Gastroesophageal sphincter (tissue), 4 donors: Measurements from ENCODE around the gene ASGR2. TPM values are rescaled to one million over a fixed set of nuclear protein-coding genes. Genes with fewer than 3 reads are reported as not detected.
A peak's percentile ranks its signal among the peaks of the same experiment; 100 is the strongest.
"Not testable (repeated sequence)": the region's sequence is repeated elsewhere in the genome, so short reads cannot be mapped to it uniquely, and the experiment has no call there.

ENCODE experiments used
- ATAC-seq: fragments of 150-250 bp; one replicate; pipeline ENCODE4 v1.9.1; 2016; ENCODE audit warnings: mild to moderate bottlenecking, moderate library complexity
- H3K27ac ChIP-seq, 4 donors: fragments of 200-600 bp; sonication (generic) in 3 of 4; 1 replicate in 3 of 4; 2 replicates in 1 of 4; pipeline ENCODE4 v1.5.1; 2016 to 2019
- H3K27me3 ChIP-seq: fragments of 200-600 bp; sonication (generic); one replicate; pipeline ENCODE4 v1.5.1; 2019
- H3K36me3 ChIP-seq, 2 donors: fragments of 200-600 bp; sonication (generic); one replicate each; pipeline ENCODE4 v1.5.1; 2019; ENCODE audit warnings: control low read depth in 1 of 2
- H3K4me1 ChIP-seq, 3 donors: fragments of 200-600 bp; sonication (generic); 1 replicate in 2 of 3; 2 replicates in 1 of 3; pipeline ENCODE4 v1.5.1; 2016 to 2019; ENCODE audit warnings: control low read depth in 2 of 3
- H3K4me3 ChIP-seq, 2 donors: fragments of 200-600 bp; sonication (generic); one replicate each; pipeline ENCODE4 v1.5.1; 2019; ENCODE audit warnings: mild to moderate bottlenecking in 1 of 2, moderate library complexity in 1 of 2
- H3K9me3 ChIP-seq, 3 donors: fragments of 200-600 bp; sonication (generic); one replicate each; pipeline ENCODE4 v1.5.1; 2017 to 2019; ENCODE audit warnings: control low read depth in 2 of 3
- EP300 ChIP-seq: sonication (generic); formaldehyde crosslinking; IDR thresholded peaks from one replicate; pipeline ENCODE4 v1.6.1; 2017; ENCODE audit warnings: antibody characterized with exemption, mild to moderate bottlenecking
- POLR2A ChIP-seq, 2 donors: fragments of 450-650 bp; IDR thresholded peaks; one replicate each; pipeline ENCODE4 v1.6.1; 2017; ENCODE audit warnings: antibody characterized with exemption in 2 of 2, mild to moderate bottlenecking in 2 of 2, moderate library complexity in 1 of 2
- POLR2AphosphoS5 ChIP-seq: sonication (generic); formaldehyde crosslinking; IDR thresholded peaks from one replicate; pipeline ENCODE4 v1.6.1; 2017; ENCODE audit warnings: antibody characterized with exemption
- WGBS, 2 donors: methylation state at CpG; one replicate each; pipeline ENCODE4 v1.1.5; 2018; ENCODE audit warnings: low coverage in 1 of 2; 5-methylcytosine and 5-hydroxymethylcytosine counted together
- total RNA-seq, 4 donors: library from RNA; depleted of rRNA; stranded (reverse); fragments of >200 nt; gene quantifications; one replicate each; pipeline ENCODE4 v1.1.0, GENCODE V29; 2016
- TF ChIP-seq, protein P1 (sequence below), 4 experiments: fragments of 200-600 bp in 2 of 4; fragments of 450-650 bp in 2 of 4; sonication (generic) in 1 of 4; IDR thresholded peaks; one replicate each; pipeline ENCODE4 v1.5.1; 2017 to 2019; ENCODE audit warnings: antibody characterized with exemption in 4 of 4, mild to moderate bottlenecking in 2 of 4, moderate library complexity in 2 of 4

The ASGR2 gene
- total RNA-seq, 4 donors from 2014 or later: 0.79 to 1.3 TPM; not detected in 2

DNA sequence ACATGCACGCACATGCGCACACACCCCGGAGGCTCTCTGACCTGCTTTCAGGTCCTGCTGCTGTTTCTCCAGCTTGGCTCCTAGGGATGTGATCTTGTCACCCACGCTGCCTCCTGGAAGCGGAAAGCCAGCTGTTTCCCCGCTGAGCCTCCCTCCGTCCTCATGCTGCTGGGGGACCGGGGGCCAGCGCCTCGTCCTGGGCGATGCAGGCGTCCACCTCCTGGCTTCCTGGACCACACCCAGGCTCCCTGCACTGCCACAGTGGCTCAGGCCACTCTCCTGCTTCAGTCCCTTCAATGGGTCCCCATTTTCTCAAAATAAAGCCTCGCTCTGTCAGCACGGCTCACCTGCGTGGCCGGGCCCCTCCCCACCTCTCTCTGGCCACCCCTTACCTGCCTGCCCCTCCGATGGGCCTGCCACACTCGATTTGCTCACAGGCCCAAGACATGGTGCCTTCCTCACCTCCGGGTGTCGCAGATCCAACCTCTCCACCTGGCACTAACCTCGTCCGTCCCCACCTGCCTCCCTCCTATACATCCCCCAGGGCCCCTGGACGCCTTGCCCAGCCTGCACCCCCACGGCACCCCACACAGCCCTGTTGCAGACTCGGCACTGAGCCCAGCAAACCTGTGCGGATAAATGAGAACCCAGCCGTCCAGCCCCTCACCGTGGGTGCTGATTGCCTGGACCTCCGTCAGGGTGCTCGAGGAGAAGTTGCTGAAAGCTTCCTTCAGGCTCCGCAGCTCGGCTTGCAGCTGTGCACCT lies 6.6 kb downstream of the ASGR2 start:
- Histone ChIP-seq H3K27ac (no peak overlapping the region), H3K36me3 (no peaks in the 10 kb centered on the region), H3K4me3 (no peak overlapping the region), H3K9me3 (no peaks in the 10 kb centered on the region), H3K27me3 (peaks cover 86% of the 10 kb centered on the region), H3K4me1 (no peaks in the 10 kb centered on the region)
- TF ChIP-seq EP300: no peak
- TF ChIP-seq POLR2AphosphoS5: no peak
- TF ChIP-seq, protein P1, sequence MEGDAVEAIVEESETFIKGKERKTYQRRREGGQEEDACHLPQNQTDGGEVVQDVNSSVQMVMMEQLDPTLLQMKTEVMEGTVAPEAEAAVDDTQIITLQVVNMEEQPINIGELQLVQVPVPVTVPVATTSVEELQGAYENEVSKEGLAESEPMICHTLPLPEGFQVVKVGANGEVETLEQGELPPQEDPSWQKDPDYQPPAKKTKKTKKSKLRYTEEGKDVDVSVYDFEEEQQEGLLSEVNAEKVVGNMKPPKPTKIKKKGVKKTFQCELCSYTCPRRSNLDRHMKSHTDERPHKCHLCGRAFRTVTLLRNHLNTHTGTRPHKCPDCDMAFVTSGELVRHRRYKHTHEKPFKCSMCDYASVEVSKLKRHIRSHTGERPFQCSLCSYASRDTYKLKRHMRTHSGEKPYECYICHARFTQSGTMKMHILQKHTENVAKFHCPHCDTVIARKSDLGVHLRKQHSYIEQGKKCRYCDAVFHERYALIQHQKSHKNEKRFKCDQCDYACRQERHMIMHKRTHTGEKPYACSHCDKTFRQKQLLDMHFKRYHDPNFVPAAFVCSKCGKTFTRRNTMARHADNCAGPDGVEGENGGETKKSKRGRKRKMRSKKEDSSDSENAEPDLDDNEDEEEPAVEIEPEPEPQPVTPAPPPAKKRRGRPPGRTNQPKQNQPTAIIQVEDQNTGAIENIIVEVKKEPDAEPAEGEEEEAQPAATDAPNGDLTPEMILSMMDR (IDR thresholded peaks at IDR 0.05): no peak
- TF ChIP-seq POLR2A (IDR thresholded peaks at IDR 0.05): no peak
- ATAC-seq: no peak
- 49 to 72% methylated on average over 7 to 9 of the region's 32 CpGs for WGBS, 2 donors

DNA sequence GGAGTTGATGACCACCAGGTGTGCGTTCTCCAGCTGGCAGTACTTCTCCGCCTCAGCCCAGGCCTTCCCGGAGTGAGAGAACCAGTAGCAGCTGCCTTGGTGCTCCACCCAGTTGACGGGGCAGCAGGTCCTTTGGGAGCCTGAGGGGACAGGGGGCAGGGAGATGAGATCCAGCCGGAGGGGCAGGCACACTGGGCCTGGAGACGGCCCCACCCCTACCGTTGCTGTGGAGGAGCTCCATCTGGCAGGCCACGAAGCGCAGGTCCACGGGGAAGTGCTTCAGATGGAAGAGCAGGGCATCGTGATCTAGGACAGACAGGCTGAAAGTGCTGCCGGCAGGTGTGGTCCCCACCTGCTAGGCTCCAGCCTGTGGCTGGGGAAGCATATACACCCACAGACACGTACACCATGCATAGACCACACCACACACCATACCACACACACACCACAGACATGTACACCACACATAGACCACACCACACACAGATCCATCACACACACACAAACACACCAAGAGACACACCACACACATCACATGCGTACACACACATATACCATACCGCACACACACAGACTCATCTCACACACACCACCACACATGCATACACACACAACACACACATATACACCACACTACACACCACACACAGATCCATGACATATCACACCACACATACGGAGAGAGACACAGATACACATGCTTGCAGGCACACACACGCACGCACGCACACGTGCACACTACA lies 7.4 kb downstream of the ASGR2 start:
- no peak overlapping the region for H3K4me3 ChIP-seq
- no peaks in the 10 kb centered on the region for H3K4me1 ChIP-seq
- H3K27ac ChIP-seq: no peak overlapping the region
- 79 to 94% methylated on average over 5 to 8 of the region's 20 CpGs for WGBS, 2 donors
- no peaks in the 10 kb centered on the region for H3K36me3 ChIP-seq
- H3K27me3 ChIP-seq: peaks cover 86% of the 10 kb centered on the region
- TF ChIP-seq EP300 (no peak), POLR2AphosphoS5 (no peak), POLR2A (IDR thresholded peaks at IDR 0.05) (no peak)
- TF ChIP-seq, protein P1 (IDR thresholded peaks at IDR 0.05): no peak
- ATAC-seq: peak; percentile 25
- H3K9me3 ChIP-seq: no peaks in the 10 kb centered on the region

DNA sequence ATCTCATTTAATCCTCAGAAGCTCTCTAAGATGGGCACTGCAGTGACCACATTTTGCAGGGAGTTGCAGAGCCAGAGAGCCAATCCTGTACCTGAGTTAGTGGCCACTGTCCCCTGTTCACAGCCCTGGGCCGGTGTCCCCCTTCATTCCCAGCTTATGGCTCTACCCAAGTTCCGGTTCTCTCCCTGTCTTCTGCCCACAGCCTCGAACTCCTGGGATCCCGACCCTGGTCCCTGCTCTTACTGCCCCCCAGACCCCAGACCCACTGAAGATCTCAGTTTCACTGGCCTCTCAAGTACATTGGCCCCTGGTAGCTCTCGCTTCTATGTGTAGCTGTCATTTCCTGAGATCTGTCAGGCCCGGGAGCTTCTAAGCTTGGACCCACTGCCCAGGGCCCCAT lies 12.2 kb downstream of the ASGR2 start:
- ATAC-seq: no peak
- 67% methylated on average over 1 of the region's 6 CpGs; no CpG with 5 or more reads in 1 of the 2 donors for WGBS, 2 donors
- H3K27me3 ChIP-seq: peaks cover 63% of the 10 kb centered on the region

DNA sequence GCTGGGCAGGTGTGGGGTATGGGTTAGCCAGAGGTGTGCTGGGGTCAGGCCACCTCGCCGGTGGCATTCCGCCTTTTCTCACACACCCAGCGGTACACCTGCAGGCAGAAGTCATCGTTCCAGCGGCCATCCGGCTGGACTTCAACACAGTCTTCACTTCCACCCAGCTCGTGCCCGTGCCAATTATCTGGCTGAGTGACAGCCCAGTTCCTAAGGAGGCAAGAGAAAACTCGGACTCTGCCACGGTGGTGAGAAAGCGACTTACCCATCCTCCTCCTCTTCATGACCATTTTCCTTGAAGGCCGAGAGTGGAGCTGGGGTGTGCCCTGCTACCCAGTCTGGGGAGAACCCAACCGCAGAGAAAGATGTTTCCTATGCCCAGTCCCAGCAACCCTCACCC lies 13.1 kb downstream of the ASGR2 start:
- WGBS, 2 donors: 80% methylated on average over 1 of the region's 14 CpGs; no CpG with 5 or more reads in 1 of the 2 donors
- Histone ChIP-seq H3K4me3 (no peak overlapping the region), H3K4me1 (no peaks in the 10 kb centered on the region), H3K9me3 (no peaks in the 10 kb centered on the region), H3K27me3 (peaks cover 59% of the 10 kb centered on the region), H3K36me3 (no peaks in the 10 kb centered on the region), H3K27ac (no peak overlapping the region)
- no peak for ATAC-seq
- TF ChIP-seq, protein P1 (IDR thresholded peaks at IDR 0.05): no peak
- TF ChIP-seq EP300 (no peak), POLR2AphosphoS5 (no peak), POLR2A (IDR thresholded peaks at IDR 0.05) (no peak)

More for the DNA sequence above, 12.2 kb downstream of the ASGR2 start:
- no peaks in the 10 kb centered on the region for H3K9me3 ChIP-seq
- H3K36me3 ChIP-seq: no peaks in the 10 kb centered on the region
- no peak overlapping the region for H3K27ac ChIP-seq
- no peaks in the 10 kb centered on the region for H3K4me1 ChIP-seq
- TF ChIP-seq POLR2AphosphoS5 (no peak), POLR2A (IDR thresholded peaks at IDR 0.05) (no peak), EP300 (no peak)
- TF ChIP-seq, protein P1 (IDR thresholded peaks at IDR 0.05): no peak
- no peak overlapping the region for H3K4me3 ChIP-seq

DNA sequence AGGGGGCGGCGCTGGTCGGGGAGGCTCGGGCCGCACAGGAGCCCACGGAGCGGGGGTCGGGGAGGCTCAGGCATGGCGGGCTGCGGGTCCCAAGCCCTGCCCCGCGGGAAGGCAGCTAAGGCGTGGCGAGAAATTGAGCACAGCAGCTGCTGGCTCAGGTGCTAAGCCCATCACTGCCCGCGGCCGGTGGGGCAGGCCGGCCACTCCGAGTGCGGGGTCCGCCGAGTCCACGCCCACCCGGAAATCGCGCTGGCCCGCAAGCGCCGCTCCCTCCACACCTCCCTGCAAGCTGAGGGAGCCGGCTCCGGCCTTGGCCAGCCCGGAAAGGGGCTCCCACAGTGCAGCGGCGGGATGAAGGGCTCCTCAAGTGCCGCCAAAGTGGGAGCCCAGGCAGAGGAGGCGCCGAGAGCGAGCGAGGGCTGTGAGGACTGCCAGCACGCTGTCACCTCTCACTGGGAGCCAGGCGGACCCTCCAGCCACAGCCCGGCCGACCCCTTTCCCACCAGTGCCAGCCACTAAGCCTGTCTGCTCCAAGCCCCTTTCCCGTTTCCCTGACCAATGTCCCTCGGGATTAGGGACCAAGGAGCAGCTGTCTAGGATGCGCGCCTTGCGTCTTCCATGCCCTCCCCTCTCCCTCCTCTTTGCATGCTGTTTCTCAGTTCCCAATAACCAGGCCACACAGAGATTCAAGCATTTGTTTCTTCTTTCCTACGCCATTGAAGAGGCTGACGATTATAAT lies 13.8 kb downstream of the ASGR2 start:
- ATAC-seq, H3K4me3 ChIP-seq, H3K9me3 ChIP-seq, H3K36me3 ChIP-seq, H3K27ac ChIP-seq, H3K4me1 ChIP-seq: not testable (repeated sequence)
- peaks cover 65% of the 10 kb centered on the region for H3K27me3 ChIP-seq
- WGBS, 2 donors: 69% methylated on average over 6 of the region's 50 CpGs; no CpG with 5 or more reads in 1 of the 2 donors
